Stimulated activated CD4-positive, alpha-beta T cell treated with anti-CD3 and anti-CD28 coated beads, TNF-alpha, amount 100 ng/mL, for 24 hours (primary cell): ENCODE measurements around the gene ASIC1.

Experiments
- DNase-seq, 3 experiments: peaks; one replicate each; pipeline ENCODE4 v3.0.0-alpha.2; 2020; ENCODE audit warnings: low read depth in 3 of 3

Gene ASIC1

GRCh38 chr12:50084775-50085614 is 27.6 kb downstream of the ASIC1 start, which contains the start of gene SMARCD1:
SMARCD1 (plus strand) TSS chr12:50085342; CDS start chr12:50085370, 28 bp downstream.
- DNase-seq = peak; percentile 74 to 89 (median 81)

GRCh38 chr12:50085615-50086072 is 28.2 kb downstream of the ASIC1 start:
- DNase-seq = no peak

GRCh38 chr12:50086148-50086547 is 28.8 kb downstream of the ASIC1 start:
- DNase-seq = no peak

DNA sequence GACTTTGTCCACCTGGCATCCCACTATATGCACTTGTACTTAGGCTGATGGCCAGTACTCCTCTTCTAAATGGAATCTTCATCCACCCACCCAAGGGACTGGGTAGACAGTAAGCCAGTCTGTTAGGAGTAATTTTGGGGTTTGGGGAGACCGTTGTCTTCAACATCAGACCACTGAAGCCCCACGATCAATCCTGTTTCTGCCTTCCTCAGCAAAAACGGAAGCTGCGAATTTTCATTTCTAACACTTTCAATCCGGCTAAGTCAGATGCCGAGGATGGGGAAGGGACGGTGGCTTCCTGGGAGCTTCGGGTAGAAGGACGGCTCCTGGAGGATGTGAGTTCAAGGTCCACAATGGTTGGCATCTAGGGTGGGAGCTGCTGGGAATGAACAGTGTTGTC is 29.8 kb downstream of the ASIC1 start:
- DNase-seq = no peak

DNA sequence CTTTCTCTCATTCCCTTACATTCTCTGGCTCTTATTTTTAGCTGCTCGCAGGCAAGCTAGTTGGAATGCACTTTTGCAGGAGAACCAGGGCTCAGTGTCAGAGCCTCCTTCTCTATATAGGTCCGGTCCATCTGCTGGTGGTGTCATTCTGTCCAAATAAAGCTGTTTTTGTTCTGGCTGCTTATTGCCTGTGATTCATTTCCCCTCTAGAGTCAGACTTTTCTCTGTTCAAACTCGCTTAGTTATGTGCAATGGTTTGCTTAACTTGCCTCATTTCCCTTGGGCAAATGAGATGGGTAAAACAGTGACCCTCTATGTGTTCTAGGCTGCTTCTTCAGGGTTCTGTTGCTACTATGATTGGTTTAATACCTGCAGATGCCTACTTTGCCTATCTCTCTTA is 30.6 kb downstream of the ASIC1 start:
- no peak for DNase-seq

DNA sequence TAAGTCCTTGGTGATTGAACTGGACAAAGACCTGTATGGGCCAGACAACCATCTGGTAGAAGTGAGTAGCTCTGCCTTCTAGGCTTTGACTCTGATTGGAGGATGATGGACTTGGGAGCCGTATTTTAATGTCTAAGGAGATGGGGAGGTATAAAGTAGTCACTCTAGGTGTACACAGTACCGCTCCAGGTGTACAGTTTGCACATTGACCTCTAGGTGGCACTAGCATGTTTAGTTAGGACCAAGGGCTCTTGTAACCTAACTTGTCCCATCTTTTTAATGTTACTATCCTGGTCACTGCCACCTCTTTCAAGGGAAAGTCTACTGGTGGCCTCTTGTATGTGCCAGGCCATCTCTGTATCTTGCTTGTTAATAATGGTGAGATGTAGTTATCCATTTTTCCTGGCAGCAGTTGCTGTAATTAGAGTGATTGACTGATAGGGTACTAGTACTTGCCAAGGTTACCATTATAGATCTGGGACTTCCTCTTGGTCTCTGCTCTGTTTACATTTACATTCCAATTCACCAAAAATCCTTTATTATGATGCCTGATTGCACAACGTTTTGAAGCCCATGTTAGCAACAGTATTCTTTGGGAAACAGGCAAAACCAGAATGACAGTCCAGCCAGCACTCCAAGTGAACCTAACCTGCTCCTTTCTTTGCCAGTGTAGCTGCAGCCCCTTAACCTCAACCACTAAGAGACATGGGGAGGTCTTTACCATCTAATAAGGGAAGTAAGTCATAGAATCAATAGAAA is 31.4 kb downstream of the ASIC1 start:
- peak in 2 of 3 experiments; percentile 40 to 48 for DNase-seq

DNA sequence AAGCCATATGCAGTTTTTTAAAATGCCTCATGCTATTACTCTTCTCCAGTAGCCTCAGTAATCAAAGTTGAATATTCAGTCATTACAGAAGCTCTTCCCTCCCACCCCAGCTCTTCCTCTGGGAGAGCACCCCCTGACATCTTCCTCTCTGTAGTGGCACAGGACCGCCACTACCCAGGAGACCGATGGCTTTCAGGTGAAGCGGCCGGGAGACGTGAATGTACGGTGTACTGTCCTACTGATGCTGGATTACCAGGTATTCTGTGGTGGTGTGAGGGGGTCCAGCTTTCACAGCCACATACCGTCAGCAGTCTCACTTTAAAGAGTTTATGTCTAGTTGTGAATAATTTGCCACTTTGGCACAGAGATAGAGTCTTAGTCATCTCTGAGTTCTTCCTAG is 32.3 kb downstream of the ASIC1 start:
- no peak for DNase-seq

DNA sequence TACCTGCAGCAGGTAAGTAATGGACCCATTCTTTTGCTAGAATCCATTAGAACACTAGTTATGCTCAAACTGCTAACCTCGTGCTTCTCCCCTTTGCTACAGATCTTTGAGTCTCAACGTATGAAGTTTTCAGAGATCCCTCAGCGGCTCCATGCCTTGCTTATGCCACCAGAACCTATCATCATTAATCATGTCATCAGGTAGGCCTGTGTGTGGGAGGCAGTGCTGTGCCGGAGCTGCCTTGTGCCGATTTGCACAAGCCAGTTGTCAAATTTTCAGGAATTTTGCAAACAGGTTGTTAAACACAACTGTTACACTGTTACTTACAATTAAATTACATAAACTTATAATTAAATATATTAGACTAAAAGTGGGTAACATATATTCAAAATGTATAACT is 33.0 kb downstream of the ASIC1 start:
- no peak for DNase-seq

DNA sequence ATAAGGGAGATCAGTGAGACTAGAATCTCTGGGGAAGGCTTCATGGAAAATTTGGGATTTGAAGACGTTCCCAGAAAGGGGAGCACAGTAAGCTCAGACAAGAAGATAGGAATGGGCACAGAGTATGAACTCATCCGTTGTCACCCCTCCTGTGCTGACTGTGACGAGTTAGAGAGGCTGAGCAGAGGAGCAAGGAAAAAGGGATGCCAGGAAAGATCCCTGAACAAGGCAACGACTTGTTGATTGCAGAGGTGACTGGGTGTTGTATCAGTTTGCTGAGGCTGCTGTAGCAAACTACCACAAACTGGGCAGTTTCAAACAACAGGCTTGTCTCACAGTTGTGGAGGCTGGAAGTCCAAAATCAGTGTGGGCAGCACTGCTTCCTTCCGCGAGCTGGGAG is 40.6 kb downstream of the ASIC1 start:
- no peak for DNase-seq

- no peak for DNase-seq
These were observed 42.1 kb downstream of the ASIC1 start for GRCh38 chr12:50099302-50100008.

GRCh38 chr12:50100561-50100960 is 43.2 kb downstream of the ASIC1 start:
- no peak for DNase-seq

GRCh38 chr12:50101663-50102062 is 44.3 kb downstream of the ASIC1 start:
- no peak for DNase-seq

GRCh38 chr12:50102131-50102531 is 44.7 kb downstream of the ASIC1 start:
- DNase-seq = no peak

DNA sequence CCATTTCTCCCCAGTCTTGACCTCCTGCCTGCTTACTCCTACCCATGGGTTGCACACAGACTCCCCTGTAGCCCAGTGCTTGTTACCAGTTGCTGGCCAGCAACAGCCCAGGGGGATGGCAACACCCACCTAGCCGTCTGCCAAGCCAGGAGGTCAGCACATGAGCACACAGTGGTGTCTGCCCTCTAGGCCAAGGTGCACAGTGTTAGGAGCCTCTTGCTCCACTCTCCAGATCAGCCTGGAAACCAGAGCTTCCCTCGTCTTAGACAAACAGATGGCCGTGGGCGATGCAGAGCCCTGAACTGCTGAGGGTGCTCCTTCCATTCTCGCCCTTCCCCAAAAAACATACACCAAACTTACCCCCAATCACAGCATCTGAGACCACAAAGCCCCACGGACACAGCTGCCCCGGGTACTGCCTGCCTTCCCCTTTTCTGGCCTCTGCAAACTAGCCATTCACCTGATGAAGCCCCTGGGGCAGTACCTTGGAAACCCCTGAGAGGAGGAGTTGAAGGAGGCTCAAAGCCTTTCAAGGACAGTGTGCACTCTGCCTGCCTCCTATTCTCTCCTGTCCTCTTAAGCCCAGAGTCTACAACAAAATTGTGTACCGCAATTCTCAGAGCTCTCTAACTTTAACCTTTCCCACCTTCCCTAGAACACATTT is 45.4 kb downstream of the ASIC1 start:
- DNase-seq = no peak

GRCh38 chr12:50103351-50103750 is 46.0 kb downstream of the ASIC1 start:
- no peak for DNase-seq

GRCh38 chr12:50103767-50104321 is 46.4 kb downstream of the ASIC1 start, which contains the start of gene GPD1:
GPD1 (plus strand) TSS chr12:50104008; CDS start chr12:50104051, 43 bp downstream.
- peak in 1 of 3 experiments; percentile 29 for DNase-seq

DNA sequence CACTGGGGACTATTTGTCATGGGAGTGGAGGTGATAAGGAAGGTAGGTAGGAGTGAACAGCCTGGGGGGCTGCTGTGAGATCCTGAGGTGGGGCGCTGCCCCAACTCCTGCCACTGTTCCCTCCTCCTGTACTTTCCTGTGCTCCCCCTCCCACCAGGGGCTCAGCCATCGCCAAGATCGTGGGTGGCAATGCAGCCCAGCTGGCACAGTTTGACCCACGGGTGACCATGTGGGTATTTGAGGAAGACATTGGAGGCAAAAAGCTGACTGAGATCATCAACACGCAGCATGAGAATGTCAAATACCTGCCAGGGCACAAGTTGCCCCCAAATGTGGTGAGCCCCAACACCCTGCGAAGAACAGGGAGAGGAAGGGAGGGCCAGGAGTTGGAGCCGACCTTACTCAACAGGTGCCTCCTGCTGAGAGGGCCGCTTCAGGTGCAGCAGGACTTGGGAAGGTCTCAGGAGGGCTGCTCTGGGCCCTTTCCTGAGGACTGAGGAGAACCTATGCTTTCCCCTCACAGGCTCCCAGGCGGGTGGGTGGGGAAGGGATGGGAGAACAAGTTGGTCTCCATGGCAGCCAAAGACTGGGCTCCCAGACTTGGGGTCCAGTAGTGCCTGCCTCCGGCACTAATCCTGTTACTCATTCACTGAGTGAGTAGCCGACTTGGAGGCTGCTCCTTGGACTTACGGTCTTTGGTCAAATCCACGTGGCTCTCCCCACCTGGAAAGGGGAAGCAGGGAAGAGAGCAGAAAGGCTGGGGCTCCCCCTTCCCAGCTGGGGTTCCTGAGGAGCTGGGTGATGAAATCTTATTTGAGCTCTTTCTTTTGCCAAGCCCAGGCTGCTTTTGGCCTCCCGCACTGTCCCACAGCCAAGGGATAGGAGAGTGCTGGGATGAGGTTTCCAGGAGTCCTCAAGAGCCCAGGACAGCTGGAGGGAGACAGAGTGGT is 47.3 kb downstream of the ASIC1 start:
- no peak for DNase-seq

- DNase-seq = no peak
These were observed 48.6 kb downstream of the ASIC1 start for GRCh38 chr12:50105913-50106450.

DNA sequence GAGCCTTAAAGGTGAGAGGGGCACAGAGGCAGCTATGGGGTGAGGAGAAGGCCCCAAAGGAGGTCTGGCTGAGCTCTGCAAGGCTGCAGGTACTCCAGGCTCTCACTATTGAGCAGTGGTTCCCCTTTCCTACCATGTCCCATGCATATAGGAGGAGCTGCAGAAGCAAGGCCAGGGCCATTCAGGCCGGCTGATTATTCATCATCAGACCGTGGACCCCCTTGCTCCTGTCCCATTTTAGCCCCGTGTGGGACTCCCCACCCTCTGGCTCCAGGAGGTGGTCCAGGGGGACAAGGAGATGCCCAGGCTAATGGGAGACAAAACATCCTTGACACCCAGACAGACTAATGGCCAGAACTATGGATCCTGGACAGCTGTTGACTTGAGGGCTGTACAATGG is 49.5 kb downstream of the ASIC1 start:
- no peak for DNase-seq
